ENCODE data around the gene SUN5. TPM values are rescaled to one million over a fixed set of nuclear protein-coding genes. Genes with fewer than 3 reads are reported as not detected.

The SUN5 gene
- total RNA-seq, 1 experiment from 2014 or later = not detected

DNA sequence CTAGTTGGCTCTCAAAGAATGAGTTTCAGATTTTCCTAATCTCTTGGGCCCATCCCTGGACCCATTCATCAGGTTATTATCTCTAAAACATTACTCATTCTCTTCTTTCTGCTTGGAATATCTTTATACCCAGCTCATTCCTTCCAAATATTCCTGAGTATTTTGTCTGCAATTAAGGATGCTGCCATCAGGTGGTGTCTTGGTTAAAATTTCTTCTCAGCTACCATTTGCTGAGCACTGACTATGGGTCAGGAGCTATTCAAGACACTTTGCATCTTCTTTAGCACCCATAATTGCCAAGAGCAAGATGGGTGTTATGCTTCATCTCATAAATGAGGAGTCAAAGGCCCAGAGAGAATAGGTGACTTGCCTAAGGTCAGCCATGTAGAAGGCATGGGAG is 8.4 kb downstream of the SUN5 start:
- DNase-seq (ENCODE audit: low read depth) = no peak

DNA sequence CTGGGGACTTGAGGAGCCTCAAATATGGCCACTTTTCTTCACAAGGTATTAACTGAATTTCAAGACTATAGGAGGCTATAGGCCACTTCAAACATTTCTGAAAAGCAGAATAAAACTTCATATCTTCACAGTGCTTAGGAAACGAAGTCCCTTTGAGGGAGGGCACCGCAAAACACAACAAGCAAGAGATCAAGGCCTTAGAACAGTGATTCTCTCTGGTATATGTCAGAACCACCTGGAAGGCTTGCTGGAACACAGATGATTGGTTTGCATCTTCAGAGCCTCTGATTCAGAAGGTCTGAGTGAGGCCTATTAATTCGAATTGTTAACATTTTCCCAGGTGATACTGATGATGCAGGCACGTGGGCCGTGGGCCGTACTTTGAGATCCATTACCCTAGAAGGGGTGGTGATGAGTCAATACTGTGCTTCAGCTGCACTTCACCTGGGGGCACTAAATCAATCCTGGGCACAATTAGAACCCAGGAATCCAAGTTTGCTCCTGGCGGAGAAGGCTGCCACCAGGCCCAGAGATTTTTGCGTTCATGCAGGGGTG is 10.7 kb downstream of the SUN5 start:
- DNase-seq (ENCODE audit: low read depth) = no peak

- DNase-seq (ENCODE audit: low read depth) = no peak
Observed at GRCh38 chr20:32991792-32992641, 12.2 kb downstream of the SUN5 start.

DNA sequence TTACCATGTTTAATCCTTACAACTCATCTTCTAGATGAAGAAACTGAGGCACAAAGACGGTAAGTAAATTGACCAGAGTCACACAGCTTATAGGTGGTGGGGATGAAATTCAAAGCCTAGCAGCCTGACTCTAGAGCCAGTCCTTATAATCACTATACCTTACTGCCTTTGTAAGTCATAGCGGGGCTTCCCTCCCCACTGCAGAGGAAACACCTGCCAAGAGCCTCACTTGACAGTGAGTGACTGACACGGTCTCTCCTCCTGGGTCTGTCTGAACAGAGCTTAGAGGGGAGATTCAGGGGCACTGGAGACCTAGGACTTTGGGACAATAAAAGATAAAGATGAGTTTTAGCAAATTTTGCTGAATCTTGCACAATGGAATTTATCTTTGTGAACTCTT is 12.8 kb downstream of the SUN5 start:
- no peak for DNase-seq (ENCODE audit: low read depth)

DNA sequence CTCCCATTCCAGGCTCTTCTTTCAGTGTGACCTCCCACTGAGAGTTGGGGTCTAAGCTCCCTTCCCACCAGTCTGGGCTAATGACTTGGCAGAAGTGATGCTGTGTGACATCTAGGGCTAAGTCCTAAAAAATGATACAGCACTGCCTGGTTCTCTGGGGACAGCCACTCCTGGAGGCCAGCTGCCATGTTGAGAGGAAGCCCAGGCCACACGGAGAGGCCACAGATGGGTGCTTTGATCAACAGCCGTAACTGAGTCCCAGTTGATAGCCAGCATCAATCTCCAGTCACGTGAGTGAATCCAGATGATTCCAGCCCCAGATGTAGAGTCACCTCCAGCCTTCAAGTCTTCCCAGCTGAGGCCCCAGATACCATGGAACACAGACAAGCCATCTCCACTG is 13.8 kb downstream of the SUN5 start:
- no peak for DNase-seq (ENCODE audit: low read depth)

- DNase-seq (ENCODE audit: low read depth) = no peak
Observed at GRCh38 chr20:32989507-32990283, 14.5 kb downstream of the SUN5 start.

DNA sequence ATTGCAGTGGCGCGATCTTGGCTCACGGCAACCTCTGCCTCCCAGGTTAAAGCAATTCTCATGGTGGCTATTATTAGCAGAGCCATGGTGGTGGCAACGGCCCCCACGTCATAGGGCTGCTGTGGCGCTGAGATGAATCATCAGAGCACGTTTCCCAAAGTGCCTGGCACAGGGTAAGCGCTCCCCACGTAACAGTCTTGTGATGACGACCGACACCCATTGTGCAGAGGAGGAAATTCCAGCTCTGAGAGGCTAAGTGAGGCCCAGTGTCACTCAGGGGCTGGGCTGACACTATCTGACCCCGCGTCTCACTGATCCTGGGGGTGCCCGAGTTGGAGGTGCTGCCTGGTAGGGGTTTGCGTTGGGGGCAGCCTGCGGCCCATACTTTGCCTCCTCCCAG is 16.2 kb downstream of the SUN5 start:
- no peak for DNase-seq (ENCODE audit: low read depth)

DNA sequence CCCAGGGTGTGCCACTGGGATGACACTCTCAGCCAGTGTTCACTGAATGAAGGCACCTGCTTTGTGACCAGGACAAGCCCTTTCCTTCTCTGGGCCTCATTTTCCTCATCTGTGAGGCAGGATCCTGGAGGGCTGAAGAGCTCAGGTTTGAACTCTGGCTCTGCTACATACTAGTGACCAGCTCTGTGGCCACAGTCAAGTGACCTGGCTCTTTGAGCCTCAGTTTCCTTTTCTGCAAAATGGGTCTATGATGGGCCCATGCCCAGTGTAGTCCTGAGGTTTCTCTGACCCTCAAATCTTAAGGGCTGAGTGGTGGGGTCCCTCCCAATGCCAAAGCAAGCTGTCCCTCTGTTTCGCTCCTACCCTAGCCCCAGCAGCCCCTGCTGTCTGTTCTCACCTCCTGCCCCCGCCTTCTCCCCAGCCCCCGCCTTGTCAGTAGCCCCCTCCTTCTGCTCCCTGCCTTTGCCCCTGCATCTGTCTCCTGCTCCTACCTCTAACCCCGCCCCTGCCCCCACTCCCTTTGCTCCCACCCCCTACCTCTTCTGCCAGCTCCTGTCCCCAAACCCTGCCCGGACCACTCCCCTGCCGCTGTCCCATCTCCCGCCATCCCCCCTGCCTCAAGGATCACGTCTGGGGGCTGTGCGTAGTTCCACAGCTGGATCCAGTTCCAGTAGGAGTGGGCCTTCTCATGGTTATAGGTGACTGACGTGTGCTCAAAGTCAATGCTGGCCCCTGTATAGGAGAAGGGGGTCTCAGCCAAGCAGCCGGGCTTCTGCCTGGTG is 17.0 kb downstream of the SUN5 start:
- DNase-seq (ENCODE audit: low read depth) = no peak

DNA sequence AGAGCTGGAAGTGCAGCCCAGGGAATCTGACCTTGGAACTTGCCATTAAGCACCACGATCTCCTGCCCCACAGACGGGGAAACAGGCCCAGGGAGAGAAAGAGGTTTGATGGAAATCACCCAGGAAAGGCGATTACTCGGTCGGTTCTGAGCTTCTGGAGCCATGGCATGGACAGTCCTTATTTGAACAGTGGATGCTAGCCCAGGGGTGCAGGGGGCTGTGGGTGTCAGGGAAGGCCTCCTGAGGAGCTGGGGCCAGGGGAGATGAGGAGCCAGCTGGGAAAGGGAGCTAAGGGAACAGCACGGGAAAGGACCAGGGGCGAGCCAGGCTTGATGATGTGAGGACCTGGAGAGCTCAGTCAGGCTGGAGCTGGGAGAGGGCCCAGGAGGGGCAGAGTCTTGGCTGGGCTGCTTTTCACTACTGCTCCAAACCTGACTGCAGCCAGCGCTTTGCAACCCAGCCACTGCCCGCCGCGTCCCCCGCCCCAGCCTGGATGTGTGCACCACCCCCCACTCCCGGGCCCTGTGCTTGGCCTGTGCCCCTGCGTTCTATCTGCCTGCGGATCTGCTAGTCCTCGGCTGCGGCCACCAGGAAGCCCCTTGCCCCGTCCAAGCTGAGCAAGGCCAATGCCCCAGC is 17.8 kb downstream of the SUN5 start:
- no peak for DNase-seq (ENCODE audit: low read depth)

DNA sequence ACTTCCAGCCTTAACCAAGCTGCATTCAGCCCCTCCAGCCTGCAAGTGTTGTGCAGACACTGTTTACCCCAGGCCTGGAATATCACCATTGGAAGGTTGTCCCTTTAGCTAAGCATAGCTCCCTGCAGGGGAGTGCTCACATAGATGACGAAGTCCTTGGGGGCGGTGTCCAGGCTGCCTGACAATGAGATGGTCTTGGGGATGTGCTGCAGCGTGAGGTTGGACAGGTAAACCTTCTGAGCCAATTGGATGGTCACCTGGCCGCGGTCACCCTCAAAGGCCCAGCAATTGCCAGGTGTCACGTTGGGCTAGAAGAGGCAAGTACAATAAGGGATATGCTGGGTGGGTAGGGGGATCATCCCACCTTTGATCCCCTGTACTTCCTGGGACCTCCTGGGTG is 18.6 kb downstream of the SUN5 start:
- DNase-seq (ENCODE audit: low read depth) = no peak

DNA sequence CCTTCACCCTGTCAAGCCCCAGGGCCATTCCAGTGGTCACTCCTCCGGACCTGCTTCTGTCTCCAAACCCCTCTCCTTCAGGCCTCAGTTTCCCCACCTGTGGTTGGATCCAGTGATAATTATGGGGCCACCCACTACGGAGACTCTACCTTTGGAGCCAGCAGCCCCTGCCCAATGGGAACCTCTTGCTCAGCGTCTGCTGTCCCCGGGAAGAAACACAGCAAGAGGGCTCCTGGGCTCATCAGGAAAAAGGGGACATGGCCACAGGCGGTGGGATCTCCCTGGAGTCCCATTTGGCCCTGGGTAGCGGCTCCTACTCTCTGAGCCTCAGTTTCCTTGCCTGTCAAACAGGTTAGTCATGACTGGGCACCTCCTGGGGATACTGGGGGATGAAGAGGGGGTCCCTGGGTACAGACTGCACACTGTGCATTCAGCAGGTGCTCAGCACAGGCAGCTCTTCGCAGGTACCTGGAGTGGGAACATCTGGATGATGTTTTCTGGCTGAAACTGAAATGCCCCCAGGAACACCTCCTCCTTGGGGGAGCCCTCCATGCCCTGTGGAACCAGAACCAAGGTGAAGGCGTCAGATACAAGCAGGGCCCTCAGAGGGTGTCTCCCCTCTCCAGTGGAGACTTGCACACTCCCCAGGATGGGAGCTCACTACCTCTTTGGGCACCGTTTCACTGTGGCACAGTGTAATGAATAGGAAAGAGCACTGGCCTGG is 19.4 kb downstream of the SUN5 start:
- DNase-seq (ENCODE audit: low read depth) = no peak

- no peak for DNase-seq (ENCODE audit: low read depth)
Observed at GRCh38 chr20:32984196-32984595, 20.0 kb downstream of the SUN5 start.

DNA sequence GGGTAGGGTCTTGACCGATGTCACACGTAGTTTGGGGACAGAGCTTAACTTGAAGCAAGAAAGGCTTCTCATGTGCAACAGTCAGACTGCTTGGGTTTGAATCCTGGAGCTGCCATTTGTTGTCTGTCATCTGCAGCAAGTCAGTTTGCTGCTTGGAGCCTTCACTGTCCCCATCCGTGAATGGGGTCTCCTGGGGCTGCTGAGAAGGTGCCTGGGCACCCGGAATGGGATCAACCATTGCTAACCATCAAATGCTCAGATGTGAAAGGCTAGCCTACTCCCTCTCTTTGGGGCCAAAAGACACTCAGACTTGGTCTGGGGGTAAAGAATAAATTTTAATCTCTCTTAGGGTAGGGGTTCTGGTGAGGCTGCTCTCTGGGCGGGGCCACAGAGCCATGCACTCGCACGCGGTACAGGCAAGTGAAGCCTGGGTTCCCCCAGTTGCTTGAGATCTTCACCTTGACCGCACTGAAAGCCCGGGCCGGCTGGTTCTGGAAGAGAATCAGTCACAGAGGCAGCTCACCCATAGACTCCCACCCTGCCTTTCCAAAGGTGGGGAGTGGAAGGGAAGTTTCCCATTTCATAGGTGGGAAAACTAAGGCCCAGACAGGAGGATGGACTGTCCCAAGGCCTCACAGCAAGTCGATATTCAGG is 20.6 kb downstream of the SUN5 start:
- DNase-seq (ENCODE audit: low read depth) = no peak

DNA sequence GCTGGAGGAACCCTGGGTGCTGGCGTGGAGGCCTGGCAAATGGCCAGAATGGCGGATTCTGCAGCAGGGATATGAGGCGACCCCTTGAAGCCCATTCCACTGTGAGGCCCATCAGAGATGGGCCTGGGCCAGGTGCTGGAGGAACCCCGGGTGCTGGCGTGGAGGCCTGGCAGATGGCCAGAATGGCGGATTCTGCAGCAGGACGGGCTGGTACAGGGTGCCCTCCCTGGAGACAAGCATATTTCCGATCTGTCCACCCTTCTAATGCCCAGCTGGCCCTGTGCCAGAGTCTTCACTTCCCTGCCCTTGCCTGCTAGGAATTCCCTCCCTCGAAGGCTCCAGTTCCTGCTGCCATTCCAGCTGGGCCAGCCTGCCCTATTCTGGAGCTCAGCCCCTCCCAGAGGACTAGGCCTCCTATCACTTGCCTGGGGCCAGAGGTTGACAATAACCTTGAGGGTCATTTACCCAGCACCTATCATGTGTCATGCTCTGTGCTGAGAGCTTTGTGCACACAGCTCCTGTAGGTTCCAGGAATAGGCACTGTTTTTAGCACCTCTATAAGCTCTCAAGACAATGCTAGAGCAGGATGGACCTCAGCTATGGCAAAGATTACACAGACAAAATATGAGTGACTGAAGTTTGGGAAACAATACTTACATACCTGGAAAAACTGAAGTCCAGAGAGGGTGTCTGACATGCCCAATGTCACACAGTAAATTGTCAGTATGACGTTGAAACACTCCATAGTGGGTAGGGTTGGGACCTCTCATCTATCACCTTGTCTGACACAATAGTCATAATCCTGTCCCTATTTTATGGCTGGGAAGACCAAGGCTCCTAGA is 21.4 kb downstream of the SUN5 start:
- DNase-seq (ENCODE audit: low read depth) = no peak

DNA sequence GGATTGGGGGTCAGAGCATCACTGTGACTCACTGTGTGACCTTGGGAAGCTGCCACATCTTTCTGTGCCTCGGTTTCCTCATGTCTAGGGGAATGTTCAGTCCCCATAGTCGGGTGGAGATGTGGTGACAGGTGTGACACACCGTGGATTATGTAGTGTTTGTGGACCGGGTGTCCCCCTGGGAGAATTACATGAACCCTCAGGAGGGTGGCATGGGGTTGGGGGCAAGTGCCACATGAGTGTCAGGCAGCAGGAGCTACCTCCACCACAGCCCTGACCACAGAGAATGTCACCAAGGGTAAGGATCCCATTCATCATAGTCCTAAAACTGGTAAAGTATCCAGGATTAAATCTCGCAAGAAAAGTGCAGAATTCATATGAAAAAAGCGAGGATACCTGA is 23.2 kb downstream of the SUN5 start:
- no peak for DNase-seq (ENCODE audit: low read depth)

DNA sequence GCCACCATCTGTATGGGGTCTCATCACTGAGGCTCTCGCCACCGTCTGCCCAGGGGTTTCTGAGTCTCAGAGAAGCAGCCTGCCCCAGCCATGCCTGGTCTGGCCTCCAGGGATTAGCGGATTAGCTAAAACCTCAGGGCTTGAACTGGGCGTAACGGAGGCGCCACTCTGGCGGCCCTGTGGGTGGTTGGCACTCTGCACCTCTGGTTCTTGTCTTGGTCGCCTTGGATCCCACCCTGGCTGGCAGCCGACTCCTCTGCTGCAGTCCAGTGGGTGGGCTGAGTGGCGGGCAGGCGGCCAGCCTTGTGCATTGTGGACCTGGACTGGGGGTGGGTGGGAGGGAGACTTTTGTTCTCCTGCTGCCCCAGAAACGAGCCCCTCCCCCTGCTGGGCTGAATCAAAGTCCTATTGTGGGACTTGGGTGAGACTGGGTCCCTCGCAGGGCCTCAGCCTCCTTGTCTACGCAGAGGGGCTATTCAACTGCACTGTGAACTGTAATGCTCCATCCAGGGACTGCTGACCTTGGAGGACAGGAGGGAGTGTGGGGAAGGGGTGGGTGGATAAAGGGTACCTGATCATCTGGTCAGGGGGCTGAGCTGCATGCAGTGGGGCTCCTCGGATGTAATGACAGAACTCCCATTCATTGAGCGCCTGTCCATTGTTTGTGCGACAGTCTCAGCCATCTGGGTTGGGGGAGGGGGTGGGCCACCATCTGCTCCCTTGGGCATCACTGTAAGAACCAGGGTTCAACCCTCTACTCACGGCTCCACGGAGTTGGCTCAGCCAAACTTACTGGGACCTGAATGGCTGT is 23.9 kb downstream of the SUN5 start:
- DNase-seq (ENCODE audit: low read depth) = no peak

- no peak for DNase-seq (ENCODE audit: low read depth)
Observed at GRCh38 chr20:32979201-32979998, 24.8 kb downstream of the SUN5 start.

DNA sequence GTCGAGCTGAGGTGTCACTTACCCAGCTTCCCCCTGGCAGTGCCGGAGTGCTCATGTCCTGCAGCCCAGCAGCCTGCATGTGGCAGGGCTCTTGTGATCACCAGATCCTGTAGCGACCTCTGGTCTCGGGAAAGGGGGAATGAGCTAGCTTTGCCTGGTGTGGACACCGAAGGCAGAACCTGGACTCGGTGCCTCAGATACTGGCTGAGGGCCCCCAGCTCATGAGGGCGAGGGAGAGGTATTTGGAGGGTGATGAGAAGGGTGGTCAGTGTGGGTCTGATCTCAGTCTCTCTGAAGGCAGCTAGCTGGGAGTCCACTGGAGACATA is 26.3 kb downstream of the SUN5 start:
- no peak for DNase-seq (ENCODE audit: low read depth)
